Right kidney (tissue), 1 donor: ENCODE measurements around the gene TNIK.

Experiments
- DNase-seq: peaks from one replicate; pipeline ENCODE4 v3.0.0-alpha.2; 2016

TNIK gene

GRCh38 chr3:171186817-171187500 is 273.2 kb downstream of the TNIK start:
- DNase-seq, result no peak

GRCh38 chr3:171186383-171186782 is 273.8 kb downstream of the TNIK start:
- DNase-seq, result no peak

- no peak for DNase-seq
Observed at GRCh38 chr3:171185959-171186358, 274.2 kb downstream of the TNIK start.

- DNase-seq, result no peak
Observed at GRCh38 chr3:171184372-171184771, 275.8 kb downstream of the TNIK start.

- no peak for DNase-seq
Observed at GRCh38 chr3:171183042-171183441, 277.2 kb downstream of the TNIK start.

DNA sequence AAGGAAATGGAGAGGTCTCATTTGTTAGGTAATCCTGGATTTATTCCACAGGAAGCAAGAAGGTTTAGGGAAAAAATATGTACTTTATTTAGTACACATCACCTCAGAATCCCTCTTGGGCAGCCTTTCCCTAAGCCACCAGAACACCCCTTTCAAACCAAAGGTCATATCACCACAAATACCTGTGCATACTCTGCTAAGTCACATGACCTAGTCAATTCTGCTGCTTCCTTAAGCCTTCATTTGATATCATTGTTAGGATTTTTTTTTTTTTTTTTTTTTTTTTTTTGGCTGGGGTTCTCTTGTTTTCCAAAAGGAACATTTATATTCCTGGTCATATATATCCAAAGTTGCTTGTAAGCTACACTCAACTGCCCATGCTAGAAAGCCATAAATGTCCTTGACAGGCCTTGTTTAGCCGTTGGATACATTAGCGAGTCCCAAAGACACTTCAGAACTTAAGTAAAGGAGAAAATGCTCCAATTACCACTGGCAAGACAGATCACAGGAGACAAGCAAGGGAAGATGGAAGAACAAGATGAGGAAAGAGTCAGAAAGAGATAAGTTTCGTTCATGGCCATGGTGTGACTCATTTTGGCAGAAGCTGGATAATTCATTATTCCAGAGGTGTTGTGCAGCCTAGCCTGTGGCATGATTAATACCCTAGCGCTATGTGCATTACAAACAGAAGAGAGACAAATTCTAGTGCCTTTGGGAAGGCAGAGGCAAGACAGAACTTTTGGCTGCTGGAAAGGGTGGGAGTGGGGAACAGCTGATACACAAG is 278.1 kb downstream of the TNIK start:
- no peak for DNase-seq

GRCh38 chr3:171178714-171179113 is 281.5 kb downstream of the TNIK start:
- DNase-seq, result no peak

DNA sequence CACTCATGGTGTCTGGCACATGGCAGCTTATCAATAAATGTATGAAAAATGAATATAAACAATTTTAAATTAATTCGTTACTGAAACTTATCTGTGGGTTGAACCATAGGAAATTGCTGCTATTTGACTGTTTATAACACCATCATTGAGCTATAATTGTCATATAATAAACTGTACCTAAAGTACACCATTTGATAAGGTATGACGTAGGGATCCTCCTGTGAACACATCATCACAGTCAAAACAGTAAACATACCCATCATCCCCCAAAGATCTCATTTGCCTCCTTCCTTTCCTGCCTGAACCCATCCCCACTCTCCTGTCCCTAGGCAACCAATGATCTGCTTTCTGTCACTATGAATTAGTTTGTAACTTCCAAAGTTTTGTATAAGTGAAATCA is 282.7 kb downstream of the TNIK start:
- no peak for DNase-seq

DNA sequence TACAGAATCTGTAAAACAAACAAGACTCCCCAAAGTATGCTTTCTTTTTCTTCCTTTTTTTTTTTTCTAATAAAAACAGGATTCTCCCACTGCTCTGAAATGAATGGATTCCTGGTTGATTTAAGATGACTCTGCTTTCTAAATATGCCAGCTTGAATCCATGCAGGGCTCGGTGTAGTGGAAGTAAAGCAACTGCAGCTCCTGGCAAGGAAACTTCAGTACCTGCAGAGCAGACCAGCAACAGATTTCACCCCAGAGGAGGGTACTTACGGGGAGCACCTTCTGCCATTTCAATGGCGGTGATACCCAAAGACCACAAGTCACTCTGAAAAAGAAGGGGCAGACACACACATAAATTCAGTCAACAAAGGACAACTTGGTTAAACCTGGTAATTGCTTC is 283.1 kb downstream of the TNIK start:
- no peak for DNase-seq

DNA sequence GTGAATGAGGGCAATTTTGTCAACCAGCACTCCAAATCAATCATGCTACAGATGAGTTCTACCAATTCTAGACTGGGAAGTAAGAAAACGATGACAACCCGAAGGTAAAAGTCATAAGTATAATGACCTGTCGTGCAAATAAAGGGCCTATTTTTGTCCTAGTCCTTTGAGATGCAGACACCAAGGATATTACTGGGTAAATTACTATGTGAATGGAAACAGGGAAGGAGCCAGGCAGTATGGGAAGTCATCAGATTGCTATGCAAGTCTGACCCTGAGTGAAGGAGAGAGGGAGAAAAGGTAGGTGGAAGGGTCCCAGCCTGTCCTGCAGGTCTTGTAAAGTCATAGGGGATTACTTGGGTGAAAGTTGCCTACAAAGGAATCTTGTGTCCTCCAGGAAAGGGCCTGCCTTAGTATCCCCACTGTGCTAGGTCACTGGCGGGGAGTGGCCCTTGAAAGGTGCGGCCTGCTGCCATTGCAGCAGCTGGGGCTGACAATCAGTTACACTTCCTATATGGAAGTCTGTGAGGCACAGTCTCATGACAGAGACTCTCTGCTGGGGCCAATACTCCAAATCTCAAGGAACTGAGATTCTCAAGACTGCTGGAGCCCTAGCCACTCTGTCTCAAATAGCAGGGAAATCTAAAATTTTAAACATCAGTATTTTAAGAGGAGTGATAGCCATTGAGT is 283.8 kb downstream of the TNIK start:
- no peak for DNase-seq

DNA sequence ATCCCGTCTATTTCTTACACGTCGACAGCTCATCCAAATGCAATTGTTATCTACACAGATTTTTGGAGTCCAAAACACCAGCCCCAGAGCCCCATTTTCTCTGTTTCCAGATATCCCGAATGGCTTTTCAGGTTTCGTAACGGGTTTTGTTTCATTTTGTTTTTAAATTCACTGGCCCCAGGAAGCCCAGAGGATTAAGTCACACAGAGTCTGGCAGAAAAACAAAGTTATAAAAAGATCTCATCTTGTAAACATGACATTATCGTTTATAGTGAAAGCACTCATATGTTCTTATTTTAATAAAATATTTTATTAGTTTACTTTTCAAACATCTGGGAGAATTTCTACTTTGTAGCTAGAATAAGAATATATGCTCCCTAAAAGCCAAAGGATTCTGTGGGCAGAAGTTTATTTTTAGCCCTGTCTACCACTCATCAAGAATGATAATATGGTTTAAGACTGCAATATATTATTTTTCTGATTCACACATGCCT is 284.4 kb downstream of the TNIK start:
- no peak for DNase-seq

DNA sequence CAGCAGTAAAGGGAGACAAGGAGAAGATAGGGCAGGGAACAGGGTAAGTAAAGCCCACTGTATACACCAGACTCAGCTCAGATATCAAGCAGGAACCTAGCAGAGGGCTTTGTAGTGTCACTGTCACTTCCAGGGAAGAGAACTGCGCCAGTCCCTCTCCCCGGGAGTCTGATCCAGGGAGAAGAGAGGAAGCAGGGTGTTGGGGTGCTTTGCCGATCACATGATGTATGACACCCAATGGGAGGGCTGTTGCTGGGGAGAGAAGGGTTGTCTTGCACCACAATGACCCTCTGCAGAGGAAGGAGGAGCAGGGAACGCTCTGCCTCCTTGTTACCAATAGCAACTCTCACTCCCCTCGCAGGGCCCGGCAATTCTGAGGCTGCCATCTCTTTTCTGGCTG is 286.5 kb downstream of the TNIK start:
- no peak for DNase-seq

DNA sequence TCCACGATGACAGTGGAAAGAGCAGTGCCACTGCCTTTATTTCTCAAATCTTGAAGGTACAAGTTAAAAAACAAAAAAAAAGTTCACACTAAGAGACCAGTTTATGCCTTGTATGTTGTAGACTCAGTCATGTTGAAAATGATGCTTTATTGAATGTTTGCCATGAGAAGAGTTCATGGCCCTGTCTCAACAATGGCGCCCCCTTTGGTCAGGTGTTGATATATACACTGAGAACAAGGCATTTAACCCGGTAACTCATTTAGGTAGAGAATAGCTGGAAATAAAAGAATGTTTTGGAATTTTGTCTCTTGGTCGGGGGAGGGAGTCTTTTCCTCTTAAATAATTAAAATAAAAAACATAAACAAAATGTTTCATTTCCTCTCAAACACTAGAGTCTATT is 288.1 kb downstream of the TNIK start:
- DNase-seq, result no peak

GRCh38 chr3:171169866-171170265 is 290.3 kb downstream of the TNIK start:
- DNase-seq, result no peak

DNA sequence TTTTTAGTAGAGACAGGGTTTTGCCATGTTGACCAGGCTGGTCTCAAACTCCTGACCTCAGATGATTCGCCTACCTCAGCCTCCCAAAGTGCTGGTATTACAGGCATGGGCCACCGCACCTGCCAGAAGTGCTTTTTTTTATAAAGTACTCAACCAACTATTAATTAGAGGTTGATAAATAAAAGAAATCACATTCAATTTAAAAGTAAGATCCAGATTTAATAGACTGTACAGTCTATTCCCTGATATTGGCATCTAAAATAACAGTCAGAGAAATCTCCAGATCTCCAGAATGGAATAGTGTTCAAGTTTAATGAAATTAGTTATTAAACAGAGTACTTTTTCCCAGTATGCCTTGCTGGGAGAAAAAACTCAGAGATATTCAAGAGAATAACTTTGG is 290.8 kb downstream of the TNIK start:
- no peak for DNase-seq

GRCh38 chr3:171168551-171168950 is 291.7 kb downstream of the TNIK start:
- no peak for DNase-seq

DNA sequence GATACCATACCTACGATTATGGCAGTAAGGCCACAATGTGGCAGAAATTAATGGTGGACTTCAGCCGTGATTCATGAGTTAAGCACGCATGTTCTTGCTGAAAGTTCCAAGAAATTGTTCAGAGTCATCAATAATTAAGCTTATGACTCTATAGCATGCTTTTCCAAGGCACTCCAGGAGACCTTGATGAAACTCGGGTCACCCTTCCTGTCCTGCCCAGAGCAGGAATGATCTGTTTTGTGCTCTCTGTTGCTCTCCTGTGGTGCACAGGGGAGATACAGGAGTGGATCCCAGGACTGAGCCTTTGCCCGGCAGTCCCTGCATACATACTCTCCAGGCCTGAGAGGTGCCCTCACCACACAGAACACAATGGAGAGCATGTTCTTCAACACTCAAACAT is 292.1 kb downstream of the TNIK start:
- no peak for DNase-seq

GRCh38 chr3:171165983-171166382 is 294.2 kb downstream of the TNIK start:
- DNase-seq, result no peak

DNA sequence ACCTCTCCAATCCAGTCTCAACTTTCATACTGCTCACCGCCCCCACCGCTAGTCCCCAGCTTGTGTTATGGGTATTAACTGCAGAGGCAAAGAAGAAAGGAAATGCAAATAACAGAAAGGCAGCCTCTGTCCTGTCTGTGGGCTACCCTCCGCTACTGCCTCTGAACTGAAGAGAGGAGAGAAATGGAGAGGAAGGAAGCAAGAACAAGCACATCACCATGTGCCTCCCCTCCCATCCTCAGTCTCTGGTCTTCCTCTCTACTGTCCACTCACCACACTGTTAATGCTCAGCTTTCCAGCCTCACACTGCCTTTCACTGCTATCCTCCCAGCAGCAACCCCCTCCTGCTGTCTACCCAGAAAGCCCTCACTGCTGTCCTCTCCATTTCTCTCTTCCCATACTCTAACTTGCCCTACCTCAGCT is 294.7 kb downstream of the TNIK start:
- DNase-seq, result no peak

DNA sequence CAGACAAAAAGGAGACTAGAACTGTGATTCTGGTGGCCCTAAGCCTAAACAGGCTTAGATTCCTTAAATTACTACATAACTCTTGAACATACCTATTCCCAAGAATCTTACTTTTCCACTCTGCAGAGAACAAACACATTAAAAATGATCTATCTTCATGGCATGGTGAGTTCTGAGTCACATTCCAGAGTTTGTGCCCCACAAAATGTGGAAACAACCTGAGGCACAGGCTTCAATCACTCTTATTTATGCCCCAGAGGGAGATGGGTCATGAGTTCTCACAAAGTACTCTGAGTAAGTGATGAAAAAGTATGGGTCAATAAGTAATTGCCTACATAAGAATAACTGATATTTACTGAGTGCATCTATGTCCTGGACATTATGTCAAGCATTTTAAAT is 296.1 kb downstream of the TNIK start:
- DNase-seq, result no peak

DNA sequence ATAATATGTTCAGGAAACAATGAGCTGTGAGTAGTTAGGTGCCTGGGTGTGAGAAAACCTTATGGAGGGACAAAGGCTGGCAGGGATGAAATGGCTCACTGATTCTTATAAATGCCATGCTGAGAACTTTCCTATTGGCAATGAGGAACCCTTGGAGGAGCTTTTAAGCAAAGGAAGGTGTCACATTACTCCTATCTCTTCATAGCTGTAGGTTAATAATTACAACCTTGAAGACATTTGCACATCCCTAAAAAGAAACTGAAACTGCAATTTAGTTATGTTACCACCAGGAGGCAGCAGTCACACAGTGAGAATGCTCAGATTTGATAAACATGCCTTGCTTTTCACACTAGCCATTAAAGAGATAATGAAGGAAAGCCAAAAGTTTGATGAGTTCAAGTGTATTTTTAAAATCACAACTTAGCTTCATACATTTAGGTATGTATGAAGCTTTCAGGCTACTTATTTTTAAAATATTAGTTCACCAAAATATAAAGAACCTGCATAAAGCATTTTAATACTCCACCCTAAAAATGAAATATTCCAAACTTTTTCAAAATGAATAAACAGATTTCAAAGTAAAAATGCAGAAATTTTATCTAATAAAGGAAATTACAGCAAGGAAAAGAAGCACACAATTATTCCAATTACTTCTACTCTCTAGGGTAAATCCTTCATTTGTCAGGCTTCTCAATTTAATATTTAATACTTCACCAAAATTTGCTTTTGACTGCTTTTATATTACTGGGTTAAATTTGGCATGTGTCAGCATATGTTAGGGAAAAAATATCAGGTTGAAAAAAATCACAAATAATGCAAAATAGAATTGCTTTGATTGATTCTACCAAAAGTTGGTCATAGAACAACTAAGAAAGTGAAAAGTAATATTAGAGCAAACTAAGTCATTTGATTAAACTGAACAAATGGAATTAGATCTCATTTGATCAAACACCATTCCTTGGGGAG is 296.8 kb downstream of the TNIK start:
- DNase-seq, result no peak

- no peak for DNase-seq
Observed at GRCh38 chr3:171160325-171160724, 299.9 kb downstream of the TNIK start.
